Measurements from ENCODE around the gene OR2M4.

The OR2M4 gene

GRCh38 chr1:248231117-248231516, at the start of gene OR2M4:
Gene OR2M4, plus strand, starts transcription at chr1:248231417. Its CDS starts 7,512 bp downstream, at chr1:248238929.
- H3K4me3 ChIP-seq (ENCODE audit: low read length in 2 of 2) = no peak within 1 kb of the TSS
- no peak within 1 kb of the TSS for H3K9ac ChIP-seq (ENCODE audit: low read depth in 1 of 2, low read length in 2 of 2)
- no peak within 1 kb of the TSS for H3K27ac ChIP-seq (ENCODE audit: low read depth in 2 of 2, low read length in 2 of 2)
- no peaks in the 10 kb centered on the region for H3K4me1 ChIP-seq (ENCODE audit: control insufficient read depth in 2 of 2, insufficient read depth in 2 of 2, low read length in 2 of 2)
- peaks cover 10% of the 10 kb centered on the region in 2 donors for H3K9me3 ChIP-seq (ENCODE audit: control insufficient read depth in 2 of 2, low read length in 2 of 2)
- no peaks in the 10 kb centered on the region for H3K27me3 ChIP-seq (ENCODE audit: control insufficient read depth in 2 of 2, insufficient read depth in 2 of 2, low read length in 2 of 2)
- H3K36me3 ChIP-seq (ENCODE audit: control insufficient read depth in 2 of 2, insufficient read depth in 2 of 2, low read length in 2 of 2) = no peaks in the 10 kb centered on the region

- H3K4me3 ChIP-seq (ENCODE audit: low read length in 2 of 2) = no peak overlapping the region
- H3K9me3 ChIP-seq (ENCODE audit: control insufficient read depth in 2 of 2, low read length in 2 of 2) = peaks cover 0 to 3% of the 10 kb centered on the region in 2 donors
- no peaks in the 10 kb centered on the region for H3K4me1 ChIP-seq (ENCODE audit: control insufficient read depth in 2 of 2, insufficient read depth in 2 of 2, low read length in 2 of 2)
- H3K36me3 ChIP-seq (ENCODE audit: control insufficient read depth in 2 of 2, insufficient read depth in 2 of 2, low read length in 2 of 2) = no peaks in the 10 kb centered on the region
- no peak overlapping the region for H3K9ac ChIP-seq (ENCODE audit: low read depth in 1 of 2, low read length in 2 of 2)
- H3K27me3 ChIP-seq (ENCODE audit: control insufficient read depth in 2 of 2, insufficient read depth in 2 of 2, low read length in 2 of 2) = no peaks in the 10 kb centered on the region
- H3K27ac ChIP-seq (ENCODE audit: low read depth in 2 of 2, low read length in 2 of 2) = no peak overlapping the region
These were observed 47.2 kb upstream of the OR2M4 start for GRCh38 chr1:248183996-248184395.

GRCh38 chr1:248187363-248187762, 43.9 kb upstream of the OR2M4 start:
- Histone ChIP-seq H3K4me3 (ENCODE audit: low read length in 2 of 2) (no peak overlapping the region), H3K27me3 (ENCODE audit: control insufficient read depth in 2 of 2, insufficient read depth in 2 of 2, low read length in 2 of 2) (no peaks in the 10 kb centered on the region), H3K4me1 (ENCODE audit: control insufficient read depth in 2 of 2, insufficient read depth in 2 of 2, low read length in 2 of 2) (no peaks in the 10 kb centered on the region), H3K36me3 (ENCODE audit: control insufficient read depth in 2 of 2, insufficient read depth in 2 of 2, low read length in 2 of 2) (no peaks in the 10 kb centered on the region), H3K27ac (ENCODE audit: low read depth in 2 of 2, low read length in 2 of 2) (no peak overlapping the region), H3K9me3 (ENCODE audit: control insufficient read depth in 2 of 2, low read length in 2 of 2) (no peaks in the 10 kb centered on the region), H3K9ac (ENCODE audit: low read depth in 1 of 2, low read length in 2 of 2) (no peak overlapping the region)

GRCh38 chr1:248189026-248189425, 42.2 kb upstream of the OR2M4 start:
- no peaks in the 10 kb centered on the region for H3K4me1 ChIP-seq (ENCODE audit: control insufficient read depth in 2 of 2, insufficient read depth in 2 of 2, low read length in 2 of 2)
- no peaks in the 10 kb centered on the region for H3K36me3 ChIP-seq (ENCODE audit: control insufficient read depth in 2 of 2, insufficient read depth in 2 of 2, low read length in 2 of 2)
- H3K9ac ChIP-seq (ENCODE audit: low read depth in 1 of 2, low read length in 2 of 2) = no peak overlapping the region
- no peak overlapping the region for H3K27ac ChIP-seq (ENCODE audit: low read depth in 2 of 2, low read length in 2 of 2)
- no peak overlapping the region for H3K4me3 ChIP-seq (ENCODE audit: low read length in 2 of 2)
- H3K27me3 ChIP-seq (ENCODE audit: control insufficient read depth in 2 of 2, insufficient read depth in 2 of 2, low read length in 2 of 2) = no peaks in the 10 kb centered on the region
- H3K9me3 ChIP-seq (ENCODE audit: control insufficient read depth in 2 of 2, low read length in 2 of 2) = no peaks in the 10 kb centered on the region

- Histone ChIP-seq H3K27me3 (ENCODE audit: control insufficient read depth in 2 of 2, insufficient read depth in 2 of 2, low read length in 2 of 2) (no peaks in the 10 kb centered on the region), H3K9me3 (ENCODE audit: control insufficient read depth in 2 of 2, low read length in 2 of 2) (no peaks in the 10 kb centered on the region), H3K27ac (ENCODE audit: low read depth in 2 of 2, low read length in 2 of 2) (no peak overlapping the region), H3K4me1 (ENCODE audit: control insufficient read depth in 2 of 2, insufficient read depth in 2 of 2, low read length in 2 of 2) (no peaks in the 10 kb centered on the region), H3K36me3 (ENCODE audit: control insufficient read depth in 2 of 2, insufficient read depth in 2 of 2, low read length in 2 of 2) (no peaks in the 10 kb centered on the region), H3K4me3 (ENCODE audit: low read length in 2 of 2) (no peak overlapping the region), H3K9ac (ENCODE audit: low read depth in 1 of 2, low read length in 2 of 2) (no peak overlapping the region)
These were observed 37.1 kb upstream of the OR2M4 start for GRCh38 chr1:248194117-248194516.

GRCh38 chr1:248196965-248197364, 34.3 kb upstream of the OR2M4 start, which contains the start of gene OR2M3:
Gene OR2M3, plus strand, starts transcription at chr1:248197265. Its CDS starts 5,803 bp downstream, at chr1:248203068.
- Histone ChIP-seq H3K4me1 (ENCODE audit: control insufficient read depth in 2 of 2, insufficient read depth in 2 of 2, low read length in 2 of 2) (no peaks in the 10 kb centered on the region), H3K9ac (ENCODE audit: low read depth in 1 of 2, low read length in 2 of 2) (no peak within 1 kb of the TSS), H3K36me3 (ENCODE audit: control insufficient read depth in 2 of 2, insufficient read depth in 2 of 2, low read length in 2 of 2) (no peaks in the 10 kb centered on the region), H3K4me3 (ENCODE audit: low read length in 2 of 2) (no peak within 1 kb of the TSS), H3K27ac (ENCODE audit: low read depth in 2 of 2, low read length in 2 of 2) (no peak within 1 kb of the TSS), H3K9me3 (ENCODE audit: control insufficient read depth in 2 of 2, low read length in 2 of 2) (no peaks in the 10 kb centered on the region), H3K27me3 (ENCODE audit: control insufficient read depth in 2 of 2, insufficient read depth in 2 of 2, low read length in 2 of 2) (no peaks in the 10 kb centered on the region)

- no peaks in the 10 kb centered on the region for H3K27me3 ChIP-seq (ENCODE audit: control insufficient read depth in 2 of 2, insufficient read depth in 2 of 2, low read length in 2 of 2)
- no peaks in the 10 kb centered on the region for H3K4me1 ChIP-seq (ENCODE audit: control insufficient read depth in 2 of 2, insufficient read depth in 2 of 2, low read length in 2 of 2)
- H3K36me3 ChIP-seq (ENCODE audit: control insufficient read depth in 2 of 2, insufficient read depth in 2 of 2, low read length in 2 of 2) = no peaks in the 10 kb centered on the region
- no peak overlapping the region for H3K9ac ChIP-seq (ENCODE audit: low read depth in 1 of 2, low read length in 2 of 2)
- H3K4me3 ChIP-seq (ENCODE audit: low read length in 2 of 2) = no peak overlapping the region
- H3K9me3 ChIP-seq (ENCODE audit: control insufficient read depth in 2 of 2, low read length in 2 of 2) = peaks cover 0 to 2% of the 10 kb centered on the region in 2 donors
- H3K27ac ChIP-seq (ENCODE audit: low read depth in 2 of 2, low read length in 2 of 2) = no peak overlapping the region
These were observed 15.3 kb upstream of the OR2M4 start for GRCh38 chr1:248215880-248216279.

- H3K9me3 ChIP-seq (ENCODE audit: control insufficient read depth in 2 of 2, low read length in 2 of 2) = peaks cover 8 to 12% of the 10 kb centered on the region in 2 donors
- no peak overlapping the region for H3K27ac ChIP-seq (ENCODE audit: low read depth in 2 of 2, low read length in 2 of 2)
- H3K4me3 ChIP-seq (ENCODE audit: low read length in 2 of 2) = no peak overlapping the region
- no peaks in the 10 kb centered on the region for H3K36me3 ChIP-seq (ENCODE audit: control insufficient read depth in 2 of 2, insufficient read depth in 2 of 2, low read length in 2 of 2)
- H3K4me1 ChIP-seq (ENCODE audit: control insufficient read depth in 2 of 2, insufficient read depth in 2 of 2, low read length in 2 of 2) = no peaks in the 10 kb centered on the region
- no peaks in the 10 kb centered on the region for H3K27me3 ChIP-seq (ENCODE audit: control insufficient read depth in 2 of 2, insufficient read depth in 2 of 2, low read length in 2 of 2)
- no peak overlapping the region for H3K9ac ChIP-seq (ENCODE audit: low read depth in 1 of 2, low read length in 2 of 2)
These were observed 5.7 kb upstream of the OR2M4 start for GRCh38 chr1:248225537-248225936.

- H3K36me3 ChIP-seq (ENCODE audit: control insufficient read depth in 2 of 2, insufficient read depth in 2 of 2, low read length in 2 of 2) = no peaks in the 10 kb centered on the region
- H3K4me3 ChIP-seq (ENCODE audit: low read length in 2 of 2) = no peak overlapping the region
- H3K27ac ChIP-seq (ENCODE audit: low read depth in 2 of 2, low read length in 2 of 2) = no peak overlapping the region
- H3K9me3 ChIP-seq (ENCODE audit: control insufficient read depth in 2 of 2, low read length in 2 of 2) = peaks cover 8 to 10% of the 10 kb centered on the region in 2 donors
- H3K4me1 ChIP-seq (ENCODE audit: control insufficient read depth in 2 of 2, insufficient read depth in 2 of 2, low read length in 2 of 2) = no peaks in the 10 kb centered on the region
- H3K27me3 ChIP-seq (ENCODE audit: control insufficient read depth in 2 of 2, insufficient read depth in 2 of 2, low read length in 2 of 2) = no peaks in the 10 kb centered on the region
- no peak overlapping the region for H3K9ac ChIP-seq (ENCODE audit: low read depth in 1 of 2, low read length in 2 of 2)
These were observed 1.8 kb upstream of the OR2M4 start for GRCh38 chr1:248229360-248229908.

- H3K4me1 ChIP-seq (ENCODE audit: control insufficient read depth in 2 of 2, insufficient read depth in 2 of 2, low read length in 2 of 2) = no peaks in the 10 kb centered on the region
- no peak overlapping the region for H3K4me3 ChIP-seq (ENCODE audit: low read length in 2 of 2)
- H3K27me3 ChIP-seq (ENCODE audit: control insufficient read depth in 2 of 2, insufficient read depth in 2 of 2, low read length in 2 of 2) = no peaks in the 10 kb centered on the region
- H3K9ac ChIP-seq (ENCODE audit: low read depth in 1 of 2, low read length in 2 of 2) = no peak overlapping the region
- peaks cover 0 to 3% of the 10 kb centered on the region in 2 donors for H3K9me3 ChIP-seq (ENCODE audit: control insufficient read depth in 2 of 2, low read length in 2 of 2)
- H3K36me3 ChIP-seq (ENCODE audit: control insufficient read depth in 2 of 2, insufficient read depth in 2 of 2, low read length in 2 of 2) = no peaks in the 10 kb centered on the region
- no peak overlapping the region for H3K27ac ChIP-seq (ENCODE audit: low read depth in 2 of 2, low read length in 2 of 2)
These were observed 8.3 kb downstream of the OR2M4 start for GRCh38 chr1:248239478-248239877.

All from mucosa of rectum (tissue), 2 donors.